H9 (cell line): ENCODE measurements around the gene TAAR8. TPM values are rescaled to one million over a fixed set of nuclear protein-coding genes. Genes with fewer than 3 reads are reported as not detected.
A peak's percentile ranks its signal among the peaks of the same experiment; 100 is the strongest.

ENCODE experiments used
- DNase-seq: peaks from one replicate; pipeline ENCODE4 v3.0.0-alpha.2; 2017
- H2AFZ ChIP-seq: one replicate; pipeline ENCODE4 v1.6.1; 2013; ENCODE audit warnings: mild to moderate bottlenecking, low read length, control low read depth, moderate library complexity
- H2AK5ac ChIP-seq: 2 replicates; pipeline ENCODE4 v1.6.1; 2013; ENCODE audit warnings: low read length, control low read depth, mixed read lengths; ENCODE audit not compliant: insufficient read length
- H2BK120ac ChIP-seq: one replicate; pipeline ENCODE4 v1.6.1; 2013; ENCODE audit warnings: low read depth, mild to moderate bottlenecking, low read length, control low read depth, inconsistent platforms; ENCODE audit not compliant: poor library complexity, severe bottlenecking
- H2BK12ac ChIP-seq: 2 replicates; pipeline ENCODE4 v1.6.1; 2013; ENCODE audit warnings: low read length, control low read depth, mixed read lengths, low read depth; ENCODE audit not compliant: insufficient read length
- H2BK15ac ChIP-seq: 2 replicates; pipeline ENCODE4 v1.6.1; 2013; ENCODE audit warnings: low read depth, low read length, control low read depth
- H2BK20ac ChIP-seq: one replicate; pipeline ENCODE4 v1.6.1; 2013; ENCODE audit warnings: low read depth, mild to moderate bottlenecking, low read length, control low read depth, inconsistent platforms; ENCODE audit not compliant: poor library complexity, severe bottlenecking
- H2BK5ac ChIP-seq: 2 replicates; pipeline ENCODE4 v1.6.1; 2013; ENCODE audit warnings: low read length, control low read depth, mixed read lengths; ENCODE audit not compliant: insufficient read length
- H3K14ac ChIP-seq: 2 replicates; pipeline ENCODE4 v1.6.1; 2013; ENCODE audit warnings: low read length, control low read depth; ENCODE audit not compliant: insufficient read depth
- H3K18ac ChIP-seq: 2 replicates; pipeline ENCODE4 v1.6.1; 2013; ENCODE audit warnings: low read depth, mild to moderate bottlenecking, mixed read lengths, low read length, control low read depth; ENCODE audit not compliant: insufficient read length
- H3K23ac ChIP-seq: 2 replicates; pipeline ENCODE4 v1.6.1; 2013; ENCODE audit warnings: low read length, control low read depth, mixed read lengths, low read depth; ENCODE audit not compliant: insufficient read length
- H3K23me2 ChIP-seq: 2 replicates; pipeline ENCODE4 v1.6.1; 2013; ENCODE audit warnings: low read depth, mild to moderate bottlenecking, mixed read lengths, low read length, control low read depth; ENCODE audit not compliant: insufficient read length, poor library complexity, severe bottlenecking
- H3K27ac ChIP-seq: 2 replicates; pipeline ENCODE4 v1.5.1; 2013; ENCODE audit warnings: low read length, control low read depth, mixed read lengths, low read depth; ENCODE audit not compliant: insufficient read length
- H3K27me3 ChIP-seq: 2 replicates; pipeline ENCODE4 v1.6.1; 2013; ENCODE audit warnings: low read length, control low read depth, inconsistent platforms; ENCODE audit not compliant: insufficient read depth
- H3K4ac ChIP-seq: 2 replicates; pipeline ENCODE4 v1.6.1; 2013; ENCODE audit warnings: low read depth, mild to moderate bottlenecking, control low read depth, inconsistent platforms, low read length, moderate library complexity
- H3K4me1 ChIP-seq: 2 replicates; pipeline ENCODE4 v1.6.1; 2013; ENCODE audit warnings: low read length, control low read depth, inconsistent platforms; ENCODE audit not compliant: insufficient read depth
- H3K4me2 ChIP-seq: 2 replicates; pipeline ENCODE4 v1.6.1; 2013; ENCODE audit warnings: low read length, control low read depth, mixed read lengths; ENCODE audit not compliant: insufficient read length, insufficient read depth
- H3K56ac ChIP-seq: 2 replicates; pipeline ENCODE4 v1.6.1; 2013; ENCODE audit warnings: low read depth, mild to moderate bottlenecking, mixed read lengths, low read length, control low read depth; ENCODE audit not compliant: insufficient read length
- H3K79me1 ChIP-seq: 2 replicates; pipeline ENCODE4 v1.6.1; 2013; ENCODE audit warnings: low read depth, mild to moderate bottlenecking, moderate library complexity, low read length, control low read depth, inconsistent platforms; ENCODE audit not compliant: insufficient read depth, poor library complexity, severe bottlenecking
- H3K79me2 ChIP-seq: 2 replicates; pipeline ENCODE4 v1.6.1; 2013; ENCODE audit warnings: low read length, control low read depth, inconsistent platforms; ENCODE audit not compliant: insufficient read depth
- H3K9ac ChIP-seq: 2 replicates; pipeline ENCODE4 v1.6.1; 2013; ENCODE audit warnings: low read length, control low read depth, mixed read lengths; ENCODE audit not compliant: insufficient read length; ENCODE audit errors: extremely low read depth
- H3K9me3 ChIP-seq: one replicate; pipeline ENCODE4 v1.6.1; 2013; ENCODE audit warnings: low read depth, low read length, inconsistent platforms; ENCODE audit not compliant: control insufficient read depth
- H3T11ph ChIP-seq: one replicate; pipeline ENCODE4 v1.6.1; 2013; ENCODE audit warnings: mild to moderate bottlenecking, low read length, control low read depth, inconsistent platforms
- H4K20me1 ChIP-seq: one replicate; pipeline ENCODE4 v1.6.1; 2013; ENCODE audit not compliant: control insufficient read depth, insufficient read length, insufficient read depth
- H4K5ac ChIP-seq: 2 replicates; pipeline ENCODE4 v1.6.1; 2013; ENCODE audit warnings: low read depth, mild to moderate bottlenecking, mixed read lengths, low read length, control low read depth; ENCODE audit not compliant: insufficient read length
- H4K8ac ChIP-seq: replicated peaks from 2 replicates; pipeline ENCODE4 v1.6.1; 2013; ENCODE audit warnings: low read length, control low read depth, mixed read lengths, low read depth; ENCODE audit not compliant: insufficient read length
- H4K91ac ChIP-seq: 2 replicates; pipeline ENCODE4 v1.6.1; 2013; ENCODE audit warnings: low read depth, mild to moderate bottlenecking, moderate library complexity, mixed read lengths, low read length, control low read depth; ENCODE audit not compliant: insufficient read length
- H3K27ac Mint-ChIP-seq, 3 experiments: 2 replicates in 2 of 3; 3 replicates in 1 of 3; pipeline ENCODE4 v1.8.0; 2020 to 2021; ENCODE audit warnings: mixed read lengths in 3 of 3, mild to moderate bottlenecking in 1 of 3, moderate library complexity in 1 of 3
- H3K27me3 Mint-ChIP-seq: 2 replicates; pipeline ENCODE4 v1.8.0; 2021; ENCODE audit warnings: low read depth, mild to moderate bottlenecking, moderate library complexity, mixed read lengths
- H3K36me3 Mint-ChIP-seq, 3 experiments: 2 replicates in 2 of 3; 3 replicates in 1 of 3; pipeline ENCODE4 v1.8.0; 2020 to 2021; ENCODE audit warnings: low read depth in 3 of 3, mixed read lengths in 3 of 3; ENCODE audit not compliant: insufficient read depth in 1 of 3
- H3K4me1 Mint-ChIP-seq, 2 experiments: 2 replicates each; pipeline ENCODE4 v1.8.0; 2020; ENCODE audit warnings: mixed read lengths in 2 of 2
- H3K4me3 Mint-ChIP-seq, 2 experiments: 2 replicates in 1 of 2; 3 replicates in 1 of 2; pipeline ENCODE4 v1.8.0; 2020 to 2021; ENCODE audit warnings: mild to moderate bottlenecking in 2 of 2, mixed read lengths in 2 of 2, moderate library complexity in 1 of 2
- H3K9me3 Mint-ChIP-seq, 2 experiments: 2 replicates in 1 of 2; 3 replicates in 1 of 2; pipeline ENCODE4 v1.8.0; 2020; ENCODE audit warnings: mild to moderate bottlenecking in 2 of 2, mixed read lengths in 2 of 2, moderate library complexity in 1 of 2
- WGBS: extraction: QIAGEN DNeasy Blood & Tissue Kit; methylation state at CpG from one replicate; pipeline ENCODE4 v1.1.7; 2013; ENCODE audit warnings: missing lambda C conversion rate, low lambda C conversion rate, mixed read lengths; ENCODE audit not compliant: insufficient read length; ENCODE audit errors: extremely low coverage; 5-methylcytosine and 5-hydroxymethylcytosine counted together
- total RNA-seq: library from RNA; stranded (reverse); gene quantifications from 2 replicates; pipeline ENCODE4 v1.2.1, GENCODE V29; 2021
- TF ChIP-seq, protein P1 (sequence below): fragments of 200-600 bp; sonication (generic); conservative IDR thresholded peaks from 3 replicates; pipeline ENCODE4 v1.8.0; 2021; ENCODE audit warnings: antibody characterized with exemption, mild to moderate bottlenecking

TAAR8 gene
- total RNA-seq, 1 experiment from 2014 or later, result not detected

DNA sequence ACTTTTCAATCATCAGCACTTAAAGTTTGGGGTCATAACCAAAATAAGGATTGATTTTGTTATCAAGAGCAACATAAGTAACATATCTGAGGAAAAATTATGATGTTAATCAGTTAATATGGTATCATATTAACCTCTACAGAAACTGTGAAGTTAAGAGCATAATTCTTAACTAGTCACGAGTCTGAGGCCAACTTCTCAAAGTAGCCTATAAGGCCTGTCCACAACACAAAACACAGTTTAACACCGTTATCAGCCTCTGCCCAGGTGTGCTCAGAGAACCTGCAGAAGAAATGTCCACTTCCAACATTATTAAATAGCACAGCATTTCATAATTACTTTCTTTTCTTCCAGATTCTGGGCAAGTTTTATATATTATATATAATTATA is 40.6 kb upstream of the TAAR8 start:
- Histone ChIP-seq H2BK20ac (no peak overlapping the region), H2BK12ac (no peak overlapping the region), H2AK5ac (no peak overlapping the region), H3K9me3 (no peaks in the 10 kb centered on the region), H3T11ph (no peak overlapping the region), H3K56ac (no peak overlapping the region), H4K20me1 (no peaks in the 10 kb centered on the region), H4K91ac (no peak overlapping the region), H3K23ac (no peak overlapping the region), H3K4me2 (peak overlapping the region; percentile 78), H3K4me1 (no peaks in the 10 kb centered on the region; the same call in 1 of the 2 replicates), H3K27me3 (no peaks in the 10 kb centered on the region), H3K27ac (no peak overlapping the region), H3K14ac (no peak overlapping the region), H3K23me2 (no peaks in the 10 kb centered on the region), H3K18ac (no peak overlapping the region), H3K79me1 (peaks cover 3% of the 10 kb centered on the region), H4K8ac (no peak overlapping the region), H2BK5ac (no peak overlapping the region), H3K4ac (no peak overlapping the region), H2BK15ac (no peak overlapping the region), H2AFZ (no peak overlapping the region), H4K5ac (no peak overlapping the region), H3K9ac (no peak overlapping the region), H2BK120ac (no peak overlapping the region), H3K79me2 (peaks cover 4% of the 10 kb centered on the region; the same call in 1 of the 2 replicates)
- no peak for DNase-seq
- H3K9me3 Mint-ChIP-seq, result no peaks in the 10 kb centered on the region
- TF ChIP-seq, protein P1, sequence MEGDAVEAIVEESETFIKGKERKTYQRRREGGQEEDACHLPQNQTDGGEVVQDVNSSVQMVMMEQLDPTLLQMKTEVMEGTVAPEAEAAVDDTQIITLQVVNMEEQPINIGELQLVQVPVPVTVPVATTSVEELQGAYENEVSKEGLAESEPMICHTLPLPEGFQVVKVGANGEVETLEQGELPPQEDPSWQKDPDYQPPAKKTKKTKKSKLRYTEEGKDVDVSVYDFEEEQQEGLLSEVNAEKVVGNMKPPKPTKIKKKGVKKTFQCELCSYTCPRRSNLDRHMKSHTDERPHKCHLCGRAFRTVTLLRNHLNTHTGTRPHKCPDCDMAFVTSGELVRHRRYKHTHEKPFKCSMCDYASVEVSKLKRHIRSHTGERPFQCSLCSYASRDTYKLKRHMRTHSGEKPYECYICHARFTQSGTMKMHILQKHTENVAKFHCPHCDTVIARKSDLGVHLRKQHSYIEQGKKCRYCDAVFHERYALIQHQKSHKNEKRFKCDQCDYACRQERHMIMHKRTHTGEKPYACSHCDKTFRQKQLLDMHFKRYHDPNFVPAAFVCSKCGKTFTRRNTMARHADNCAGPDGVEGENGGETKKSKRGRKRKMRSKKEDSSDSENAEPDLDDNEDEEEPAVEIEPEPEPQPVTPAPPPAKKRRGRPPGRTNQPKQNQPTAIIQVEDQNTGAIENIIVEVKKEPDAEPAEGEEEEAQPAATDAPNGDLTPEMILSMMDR, result no peak
- WGBS, result no CpG with 5 or more reads among the region's 2 CpGs
- peaks cover 16% of the 10 kb centered on the region in 2 experiments for H3K4me1 Mint-ChIP-seq
- peaks cover 13% of the 10 kb centered on the region for H3K27me3 Mint-ChIP-seq
- H3K36me3 Mint-ChIP-seq, result peaks cover 0 to 9% (median 8%) of the 10 kb centered on the region in 3 experiments; a peak in 3 of 7 replicates
- no peak overlapping the region for H3K27ac Mint-ChIP-seq
- H3K4me3 Mint-ChIP-seq, result peak overlapping the region; percentile 91 to 92
